Suprapubic skin (tissue), 4 donors: Measurements from ENCODE around the gene STK32B. TPM values are rescaled to one million over a fixed set of nuclear protein-coding genes. Genes with fewer than 3 reads are reported as not detected.

Experiments used
- DNase-seq, 2 donors: peaks; one replicate each; pipeline ENCODE4 v3.0.0-alpha.2; 2019; ENCODE audit warnings: low spot score in 2 of 2
- H3K27ac ChIP-seq: fragments of 200-600 bp; sonication (generic); one replicate; pipeline ENCODE4 v1.5.1; 2019
- H3K27me3 ChIP-seq: fragments of 200-600 bp; sonication (generic); one replicate; pipeline ENCODE4 v1.5.1; 2019
- H3K36me3 ChIP-seq: fragments of 200-600 bp; sonication (generic); one replicate; pipeline ENCODE4 v1.5.1; 2019
- H3K4me1 ChIP-seq: fragments of 200-600 bp; sonication (generic); one replicate; pipeline ENCODE4 v1.5.1; 2019
- H3K4me3 ChIP-seq: fragments of 200-600 bp; sonication (generic); one replicate; pipeline ENCODE4 v1.5.1; 2019; ENCODE audit warnings: mild to moderate bottlenecking
- H3K9me3 ChIP-seq: fragments of 200-600 bp; sonication (generic); one replicate; pipeline ENCODE4 v1.5.1; 2019
- EP300 ChIP-seq: sonication (generic); formaldehyde crosslinking; IDR thresholded peaks from one replicate; pipeline ENCODE4 v1.6.1; 2017; ENCODE audit warnings: antibody characterized with exemption
- POLR2A ChIP-seq, 2 donors: fragments of 450-650 bp; IDR thresholded peaks; one replicate each; pipeline ENCODE4 v1.6.1; 2017; ENCODE audit warnings: antibody characterized with exemption in 2 of 2, mild to moderate bottlenecking in 2 of 2, moderate library complexity in 2 of 2
- POLR2AphosphoS5 ChIP-seq, 3 donors: sonication (generic); formaldehyde crosslinking; IDR thresholded peaks; one replicate each; pipeline ENCODE4 v1.6.1; 2017; ENCODE audit warnings: antibody characterized with exemption in 3 of 3
- WGBS: methylation state at CpG from one replicate; pipeline ENCODE4 v1.1.5; 2018; 5-methylcytosine and 5-hydroxymethylcytosine counted together
- total RNA-seq, 4 donors: library from RNA; depleted of rRNA; stranded (reverse); fragments of >200 nt; gene quantifications; one replicate each; pipeline ENCODE4 v1.1.0, GENCODE V29; 2016
- TF ChIP-seq, protein P1 (sequence below), 2 donors: fragments of 200-600 bp in 1 of 2; fragments of 450-650 bp in 1 of 2; sonication (generic) in 1 of 2; IDR thresholded peaks; one replicate each; pipeline ENCODE4 v1.5.1; 2016 to 2019; ENCODE audit warnings: antibody characterized with exemption in 2 of 2, mild to moderate bottlenecking in 1 of 2, moderate library complexity in 1 of 2

STK32B gene
- total RNA-seq, 4 donors from 2014 or later: 0.76 to 2.2 (median 1.2) TPM

DNA sequence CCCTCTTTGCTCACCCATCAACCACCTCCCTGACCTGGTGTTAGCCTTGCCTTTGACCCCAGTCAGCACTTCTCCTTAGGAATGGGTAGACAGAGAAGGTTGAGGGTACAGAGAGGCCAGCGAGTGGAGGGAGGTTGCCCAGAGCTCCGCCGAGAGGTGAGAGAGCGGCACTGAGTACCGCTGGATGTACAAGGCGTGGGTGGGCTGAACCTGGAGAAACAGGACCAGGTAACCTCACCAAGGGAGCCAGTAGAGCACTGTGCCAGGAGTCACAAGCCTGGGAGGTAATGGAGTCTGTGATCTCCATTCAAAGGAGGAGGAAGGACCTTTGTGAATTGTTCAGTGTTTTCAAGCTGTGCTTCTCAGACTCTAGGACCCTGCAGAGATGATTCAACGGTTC, 400.9 kb downstream of the STK32B start:
- Histone ChIP-seq H3K27ac (no peak overlapping the region), H3K4me1 (no peaks in the 10 kb centered on the region), H3K27me3 (no peaks in the 10 kb centered on the region), H3K4me3 (no peak overlapping the region), H3K9me3 (no peaks in the 10 kb centered on the region), H3K36me3 (no peaks in the 10 kb centered on the region)
- DNase-seq: peak in 1 of 2 donors; percentile 59
- 92% methylated on average over 7 of the region's 7 CpGs for WGBS
- TF ChIP-seq POLR2AphosphoS5 (IDR thresholded peaks at IDR 0.05) (no peak), EP300 (no peak), POLR2A (IDR thresholded peaks at IDR 0.05) (no peak)
- TF ChIP-seq, protein P1, sequence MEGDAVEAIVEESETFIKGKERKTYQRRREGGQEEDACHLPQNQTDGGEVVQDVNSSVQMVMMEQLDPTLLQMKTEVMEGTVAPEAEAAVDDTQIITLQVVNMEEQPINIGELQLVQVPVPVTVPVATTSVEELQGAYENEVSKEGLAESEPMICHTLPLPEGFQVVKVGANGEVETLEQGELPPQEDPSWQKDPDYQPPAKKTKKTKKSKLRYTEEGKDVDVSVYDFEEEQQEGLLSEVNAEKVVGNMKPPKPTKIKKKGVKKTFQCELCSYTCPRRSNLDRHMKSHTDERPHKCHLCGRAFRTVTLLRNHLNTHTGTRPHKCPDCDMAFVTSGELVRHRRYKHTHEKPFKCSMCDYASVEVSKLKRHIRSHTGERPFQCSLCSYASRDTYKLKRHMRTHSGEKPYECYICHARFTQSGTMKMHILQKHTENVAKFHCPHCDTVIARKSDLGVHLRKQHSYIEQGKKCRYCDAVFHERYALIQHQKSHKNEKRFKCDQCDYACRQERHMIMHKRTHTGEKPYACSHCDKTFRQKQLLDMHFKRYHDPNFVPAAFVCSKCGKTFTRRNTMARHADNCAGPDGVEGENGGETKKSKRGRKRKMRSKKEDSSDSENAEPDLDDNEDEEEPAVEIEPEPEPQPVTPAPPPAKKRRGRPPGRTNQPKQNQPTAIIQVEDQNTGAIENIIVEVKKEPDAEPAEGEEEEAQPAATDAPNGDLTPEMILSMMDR (IDR thresholded peaks at IDR 0.05): no peak

DNA sequence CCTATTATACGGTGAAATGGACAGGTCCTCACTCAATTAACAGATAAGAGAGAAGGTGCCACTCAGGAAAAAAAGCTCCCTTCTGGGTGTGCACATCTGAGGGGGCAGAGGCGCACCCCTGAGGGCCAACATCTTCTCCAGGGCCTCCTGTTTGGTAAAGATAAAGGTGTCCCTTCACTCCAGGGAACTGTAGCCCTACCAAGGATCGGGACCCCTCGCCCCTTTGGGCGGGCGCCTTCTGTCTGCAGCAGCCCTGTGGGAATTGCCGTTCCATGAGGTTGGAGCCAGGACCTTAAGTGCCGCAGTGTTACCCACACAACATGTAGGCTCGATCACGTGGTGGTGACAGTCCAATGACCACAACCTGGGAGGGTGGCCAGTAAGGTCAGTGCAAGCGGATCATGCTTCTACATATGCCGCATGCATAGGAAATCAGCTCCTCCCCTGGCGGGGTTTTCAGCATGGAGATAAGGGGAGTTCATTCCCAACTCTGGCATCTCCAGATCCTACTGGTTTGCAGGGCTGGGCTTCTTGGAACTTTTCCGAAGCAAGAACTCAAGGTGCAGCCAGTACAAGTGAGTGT, 403.8 kb downstream of the STK32B start:
- TF ChIP-seq EP300 (no peak), POLR2A (IDR thresholded peaks at IDR 0.05) (no peak), POLR2AphosphoS5 (IDR thresholded peaks at IDR 0.05) (no peak)
- TF ChIP-seq, protein P1 (IDR thresholded peaks at IDR 0.05): no peak
- no peak overlapping the region for H3K27ac ChIP-seq
- WGBS: 91% methylated on average over 14 of the region's 14 CpGs
- no peaks in the 10 kb centered on the region for H3K27me3 ChIP-seq
- H3K4me3 ChIP-seq: no peak overlapping the region
- no peaks in the 10 kb centered on the region for H3K9me3 ChIP-seq
- H3K36me3 ChIP-seq: no peaks in the 10 kb centered on the region
- DNase-seq: peak in 1 of 2 donors; percentile 16
- H3K4me1 ChIP-seq: no peaks in the 10 kb centered on the region

DNA sequence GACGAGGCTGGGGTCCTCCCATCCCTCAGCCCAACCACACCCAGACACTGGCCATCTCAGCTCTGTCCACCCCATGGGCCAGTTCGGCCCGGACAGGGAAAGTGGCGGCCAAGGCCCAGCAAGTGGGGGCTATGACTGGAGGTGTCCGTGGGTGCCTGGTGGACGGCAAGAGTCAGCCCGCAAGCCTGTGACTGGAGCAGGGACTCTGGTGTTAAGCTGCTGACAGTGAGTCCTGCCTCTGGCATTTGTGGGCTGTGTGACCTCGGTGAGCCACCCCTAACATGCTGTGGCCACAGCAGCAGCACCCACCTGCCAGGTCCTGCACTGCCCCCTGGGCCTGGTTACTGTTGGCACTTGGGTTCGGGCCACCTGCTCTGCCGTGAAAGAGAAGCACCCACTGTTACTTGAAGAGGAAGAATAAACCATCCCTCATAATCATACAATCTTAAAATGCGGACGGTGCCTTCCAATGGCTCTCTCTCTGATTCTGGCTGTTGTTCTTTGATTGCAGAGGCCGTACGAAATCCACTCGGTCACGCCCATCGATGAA, 405.1 kb downstream of the STK32B start:
- H3K4me3 ChIP-seq: no peak overlapping the region
- no peak for DNase-seq
- no peaks in the 10 kb centered on the region for H3K4me1 ChIP-seq
- H3K9me3 ChIP-seq: no peaks in the 10 kb centered on the region
- 87% methylated on average over 10 of the region's 17 CpGs for WGBS
- no peaks in the 10 kb centered on the region for H3K27me3 ChIP-seq
- TF ChIP-seq POLR2A (IDR thresholded peaks at IDR 0.05) (no peak), POLR2AphosphoS5 (IDR thresholded peaks at IDR 0.05) (no peak), EP300 (no peak)
- TF ChIP-seq, protein P1 (IDR thresholded peaks at IDR 0.05): no peak
- H3K36me3 ChIP-seq: no peaks in the 10 kb centered on the region
- no peak overlapping the region for H3K27ac ChIP-seq

DNA sequence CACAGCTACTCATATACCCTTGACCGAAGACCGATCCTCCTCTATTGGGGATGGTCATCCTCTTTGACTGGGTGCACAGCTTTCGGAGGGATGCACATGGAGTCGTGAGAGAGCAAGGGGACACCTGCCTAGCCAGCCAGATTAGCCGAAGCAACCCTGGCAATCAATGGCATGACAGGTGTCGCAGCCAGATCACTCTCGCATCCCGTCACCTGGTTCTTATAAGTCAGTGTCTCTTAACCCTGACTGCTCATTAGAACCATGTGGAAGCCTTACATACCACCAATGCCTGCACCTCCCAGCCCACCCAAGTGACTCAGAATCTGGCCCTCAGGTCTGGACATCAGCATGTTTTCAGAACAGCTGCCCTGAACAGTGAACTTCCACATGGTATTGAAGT, 407.4 kb downstream of the STK32B start:
- TF ChIP-seq, protein P1 (IDR thresholded peaks at IDR 0.05): no peak
- TF ChIP-seq EP300 (no peak), POLR2A (IDR thresholded peaks at IDR 0.05) (no peak), POLR2AphosphoS5 (IDR thresholded peaks at IDR 0.05) (no peak)
- no peaks in the 10 kb centered on the region for H3K27me3 ChIP-seq
- no peaks in the 10 kb centered on the region for H3K36me3 ChIP-seq
- WGBS: 88% methylated on average over 8 of the region's 8 CpGs
- no peaks in the 10 kb centered on the region for H3K9me3 ChIP-seq
- DNase-seq: peak in 1 of 2 donors; percentile 47
- no peak overlapping the region for H3K27ac ChIP-seq
- no peaks in the 10 kb centered on the region for H3K4me1 ChIP-seq
- H3K4me3 ChIP-seq: no peak overlapping the region

DNA sequence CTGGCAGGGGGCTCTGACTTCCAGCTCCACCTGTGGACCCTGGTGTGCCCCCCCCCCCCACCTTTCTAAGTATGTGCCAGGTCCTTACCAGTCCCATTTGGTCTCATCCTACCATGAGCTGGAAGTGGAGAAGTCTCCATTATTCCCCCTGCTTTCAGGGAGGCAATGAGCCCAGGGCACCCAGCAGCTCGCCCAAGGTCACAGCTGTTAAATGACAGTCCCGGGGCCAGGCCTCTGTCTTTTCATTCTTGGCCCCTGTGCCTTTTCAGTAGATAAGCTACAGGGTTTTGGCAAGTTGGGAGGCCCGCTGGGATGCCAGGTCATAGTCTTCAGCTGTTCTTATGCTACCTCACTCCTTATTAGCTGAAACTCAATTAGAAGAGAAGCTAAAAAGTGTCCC, 408.0 kb downstream of the STK32B start:
- WGBS: 100% methylated on average over 3 of the region's 3 CpGs
- no peaks in the 10 kb centered on the region for H3K36me3 ChIP-seq
- peak in 1 of 2 donors; percentile 13 for DNase-seq

More for the DNA sequence above, 408.0 kb downstream of the STK32B start:
- TF ChIP-seq POLR2AphosphoS5 (IDR thresholded peaks at IDR 0.05) (no peak), POLR2A (IDR thresholded peaks at IDR 0.05) (no peak), EP300 (no peak)
- TF ChIP-seq, protein P1 (IDR thresholded peaks at IDR 0.05): no peak
- Histone ChIP-seq H3K4me3 (no peak overlapping the region), H3K4me1 (no peaks in the 10 kb centered on the region), H3K27ac (no peak overlapping the region), H3K9me3 (no peaks in the 10 kb centered on the region), H3K27me3 (no peaks in the 10 kb centered on the region)
